Smooth muscle cell (in vitro differentiated cells): ENCODE measurements around the gene AHNAK. TPM values are rescaled to one million over a fixed set of nuclear protein-coding genes. Genes with fewer than 3 reads are reported as not detected.

Experiments
- DNase-seq: peaks from one replicate; lab custom pipeline; 2025; ENCODE audit not compliant: unreplicated experiment; lab: John Stamatoyannopoulos, UW
- H2AFZ ChIP-seq: fragments of 200-600 bp; sonication (generic); 2 replicates; pipeline ENCODE4 v1.6.0; 2016; ENCODE audit warnings: antibody characterized with exemption, low read depth, mild to moderate bottlenecking
- H3F3A ChIP-seq: fragments of 200-600 bp; sonication (generic); 2 replicates; pipeline ENCODE4 v1.6.0; 2017; ENCODE audit warnings: antibody characterized with exemption, low read depth
- H3K27ac ChIP-seq: fragments of 200-600 bp; sonication (generic); 2 replicates; pipeline ENCODE4 v1.5.1; 2016; ENCODE audit warnings: low read depth, mild to moderate bottlenecking
- H3K27me3 ChIP-seq: fragments of 200-600 bp; sonication (generic); 2 replicates; pipeline ENCODE4 v1.6.1; 2016; ENCODE audit warnings: low read depth, mild to moderate bottlenecking
- H3K36me3 ChIP-seq: fragments of 200-600 bp; sonication (generic); 2 replicates; pipeline ENCODE4 v1.5.1; 2016; ENCODE audit warnings: low read depth
- H3K4me1 ChIP-seq: fragments of 200-600 bp; sonication (generic); 2 replicates; pipeline ENCODE4 v1.5.1; 2016; ENCODE audit warnings: low read depth
- H3K4me2 ChIP-seq: fragments of 200-600 bp; sonication (generic); 2 replicates; pipeline ENCODE4 v1.6.0; 2016; ENCODE audit warnings: mild to moderate bottlenecking
- H3K4me3 ChIP-seq: fragments of 200-600 bp; sonication (generic); 2 replicates; pipeline ENCODE4 v1.5.1; 2016; ENCODE audit warnings: mild to moderate bottlenecking
- H3K79me2 ChIP-seq: fragments of 200-600 bp; sonication (generic); 2 replicates; pipeline ENCODE4 v1.6.0; 2016; ENCODE audit warnings: low read depth, mild to moderate bottlenecking
- H3K9ac ChIP-seq: fragments of 200-600 bp; sonication (generic); 2 replicates; pipeline ENCODE4 v1.6.0; 2016; ENCODE audit warnings: low read depth
- H3K9me3 ChIP-seq: fragments of 200-600 bp; sonication (generic); replicated peaks from 2 replicates; pipeline ENCODE4 v1.5.1; 2016; ENCODE audit warnings: low read depth
- H4K20me1 ChIP-seq: fragments of 200-600 bp; sonication (generic); 2 replicates; pipeline ENCODE4 v1.6.0; 2016; ENCODE audit warnings: low read depth
- CTCF ChIP-seq: fragments of 200-600 bp; sonication (generic); IDR thresholded peaks from 2 replicates; pipeline ENCODE4 v1.5.1; 2017; ENCODE audit warnings: borderline replicate concordance, mild to moderate bottlenecking, antibody characterized with exemption; ENCODE audit not compliant: insufficient read depth, poor library complexity, severe bottlenecking
- WGBS: methylation state at CpG from one replicate; pipeline ENCODE4 v1.1.7; 2016; ENCODE audit warnings: low lambda C conversion rate; 5-methylcytosine and 5-hydroxymethylcytosine counted together
- polyA plus RNA-seq: library from polyadenylated mRNA; unstranded; fragments of >200 nt; fragmentation: Nextera tagmentation; extraction: Ambion mirVana; gene quantifications from 2 replicates; pipeline ENCODE4 v1.2.1, GENCODE V29; 2016
- total RNA-seq: library from RNA; depleted of rRNA; stranded (reverse); fragments of >200 nt; gene quantifications from 2 replicates; pipeline ENCODE4 v1.2.3, GENCODE V29; 2014

Gene AHNAK
- total and polyA plus RNA-seq, 2 experiments from 2014 or later, result 27.2 to 229 TPM

DNA sequence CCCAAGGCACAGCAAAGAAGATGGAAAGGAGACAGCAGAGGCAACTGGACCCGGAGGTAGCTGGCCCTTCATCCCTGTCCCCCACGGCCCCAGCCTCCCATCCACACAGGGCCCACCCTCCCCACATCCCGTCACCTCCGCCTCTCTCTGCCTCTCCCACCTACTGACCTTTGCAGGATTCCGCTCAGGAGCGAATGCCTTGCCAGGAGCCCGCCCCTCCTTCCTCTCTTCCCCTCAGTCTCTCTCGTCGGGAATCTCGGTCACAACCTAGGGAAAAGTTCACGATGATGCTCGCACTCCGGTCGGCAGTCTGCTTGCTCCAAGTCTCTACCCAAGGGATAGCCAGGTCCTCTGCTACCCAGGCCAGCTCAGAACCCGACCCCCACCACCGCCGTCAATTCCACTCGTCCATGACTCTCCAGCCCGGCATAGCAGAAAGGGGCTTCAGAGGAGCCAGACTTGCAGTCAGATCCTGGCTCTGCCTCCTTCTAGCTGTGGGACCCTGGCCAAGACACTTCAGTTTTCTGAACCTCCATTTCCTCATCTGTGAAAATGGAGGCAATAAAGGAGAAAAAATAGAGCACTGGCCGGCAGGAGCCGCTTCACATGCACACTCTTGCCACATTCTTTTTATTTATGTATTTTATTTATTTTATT, 10.2 kb downstream of the AHNAK start:
- no peaks in the 10 kb centered on the region for H3K36me3 ChIP-seq
- H3K4me1 ChIP-seq, result peaks cover 6% of the 10 kb centered on the region
- no peak overlapping the region for H3K27ac ChIP-seq
- DNase-seq, result no peak
- no peaks in the 10 kb centered on the region for H3K9me3 ChIP-seq
- 93% methylated on average over 19 of the region's 21 CpGs for WGBS
- H3K4me2 ChIP-seq, result no peak overlapping the region
- H3K4me3 ChIP-seq, result no peak overlapping the region
- H3K9ac ChIP-seq, result no peak overlapping the region
- H3K79me2 ChIP-seq, result peaks cover 84% of the 10 kb centered on the region
- peaks cover 100% of the 10 kb centered on the region for H4K20me1 ChIP-seq
- H3K27me3 ChIP-seq, result no peaks in the 10 kb centered on the region
- no peak for TF ChIP-seq CTCF
- H3F3A ChIP-seq, result peaks cover 6% of the 10 kb centered on the region
- H2AFZ ChIP-seq, result no peak overlapping the region

DNA sequence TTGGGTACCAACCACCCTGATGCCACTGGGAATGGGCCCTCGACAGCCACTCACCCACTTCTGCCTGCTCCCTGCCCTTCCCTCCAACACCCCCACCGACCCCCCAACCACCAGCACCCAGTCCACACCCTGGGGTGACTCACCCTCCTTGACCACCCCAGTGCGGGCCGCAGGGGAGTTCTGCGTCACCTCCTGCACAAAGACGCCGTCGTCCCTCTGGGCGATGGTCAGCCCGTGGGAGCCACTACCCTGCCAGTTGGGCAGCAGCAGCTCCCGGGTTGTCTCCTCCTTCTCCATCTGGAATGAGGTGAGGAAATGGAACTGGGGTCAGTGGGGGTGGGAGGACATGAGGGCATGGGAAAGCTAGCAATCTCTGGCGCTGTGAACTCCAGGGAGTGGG, 10.8 kb downstream of the AHNAK start:
- Histone ChIP-seq H3K36me3 (peaks cover 4% of the 10 kb centered on the region), H3K9me3 (no peaks in the 10 kb centered on the region), H4K20me1 (peaks cover 100% of the 10 kb centered on the region), H3F3A (peaks cover 6% of the 10 kb centered on the region), H3K27ac (no peak overlapping the region), H2AFZ (no peak overlapping the region), H3K4me1 (peaks cover 6% of the 10 kb centered on the region), H3K79me2 (peaks cover 84% of the 10 kb centered on the region), H3K9ac (no peak overlapping the region), H3K4me3 (no peak overlapping the region), H3K27me3 (no peaks in the 10 kb centered on the region), H3K4me2 (no peak overlapping the region)
- DNase-seq, result no peak
- no peak for TF ChIP-seq CTCF
- WGBS, result 95% methylated on average over 12 of the region's 12 CpGs

- H3K4me3 ChIP-seq, result no peak overlapping the region
- H3K36me3 ChIP-seq, result peaks cover 9% of the 10 kb centered on the region
- no peak overlapping the region for H2AFZ ChIP-seq
- peaks cover 6% of the 10 kb centered on the region for H3K4me1 ChIP-seq
- DNase-seq, result no peak
- no peak overlapping the region for H3K4me2 ChIP-seq
- no peaks in the 10 kb centered on the region for H3K9me3 ChIP-seq
- peaks cover 6% of the 10 kb centered on the region for H3F3A ChIP-seq
- peaks cover 83% of the 10 kb centered on the region for H3K79me2 ChIP-seq
- H3K9ac ChIP-seq, result no peak overlapping the region
- H3K27ac ChIP-seq, result no peak overlapping the region
- 98% methylated on average over 19 of the region's 19 CpGs for WGBS
- peaks cover 100% of the 10 kb centered on the region for H4K20me1 ChIP-seq
- no peak for TF ChIP-seq CTCF
- H3K27me3 ChIP-seq, result no peaks in the 10 kb centered on the region
Observed at GRCh38 chr11:62534779-62535545, 11.6 kb downstream of the AHNAK start.
